Skin epidermis (tissue), 12 donors: ENCODE measurements around the gene KAT6B.
"Not testable (repeated sequence)": the region's sequence is repeated elsewhere in the genome, so short reads cannot be mapped to it uniquely, and the experiment has no call there.

Experiments used
- H3K27ac ChIP-seq, 21 experiments: fragments of 200-600 bp; sonication (generic) in 11 of 21; one replicate each; pipeline ENCODE4 v1.5.0; 2020; ENCODE audit warnings: mild to moderate bottlenecking in 3 of 21, inconsistent platforms in 2 of 21, moderate library complexity in 2 of 21
- H3K4me3 ChIP-seq, 7 experiments: fragments of 200-600 bp; sonication (generic) in 2 of 7; one replicate each; pipeline ENCODE4 v1.5.0; 2020; ENCODE audit warnings: inconsistent platforms in 2 of 7, mild to moderate bottlenecking in 2 of 7, moderate library complexity in 1 of 7

The KAT6B gene

GRCh38 chr10:74854610-74855009 is 28.2 kb downstream of the KAT6B start:
- Histone ChIP-seq H3K4me3 (no peak overlapping the region), H3K27ac (peak overlapping the region in 7 of 21 experiments; percentile 4 to 44 (median 29))

GRCh38 chr10:74855027-74855426 is 28.6 kb downstream of the KAT6B start:
- Histone ChIP-seq H3K4me3 (no peak overlapping the region), H3K27ac (peak overlapping the region in 6 of 21 experiments; percentile 4 to 44 (median 30))

GRCh38 chr10:74855439-74855838 is 29.0 kb downstream of the KAT6B start:
- peak overlapping the region in 4 of 21 experiments; percentile 5 to 44 (median 32) for H3K27ac ChIP-seq

GRCh38 chr10:74856940-74857339 is 30.5 kb downstream of the KAT6B start:
- Histone ChIP-seq H3K4me3 (no peak overlapping the region), H3K27ac (no peak overlapping the region)

More at GRCh38 chr10:74855439-74855838, 29.0 kb downstream of the KAT6B start:
- no peak overlapping the region for H3K4me3 ChIP-seq

- Histone ChIP-seq H3K4me3 (no peak overlapping the region), H3K27ac (no peak overlapping the region)
Observed at GRCh38 chr10:74857586-74857985, 31.2 kb downstream of the KAT6B start.

- H3K27ac ChIP-seq: no peak overlapping the region
- H3K4me3 ChIP-seq: no peak overlapping the region
Observed at GRCh38 chr10:74859546-74859945, 33.1 kb downstream of the KAT6B start.

- Histone ChIP-seq H3K4me3 (no peak overlapping the region), H3K27ac (no peak overlapping the region)
Observed at GRCh38 chr10:74862625-74863024, 36.2 kb downstream of the KAT6B start.

GRCh38 chr10:74863551-74863950 is 37.2 kb downstream of the KAT6B start:
- Histone ChIP-seq H3K4me3 (no peak overlapping the region), H3K27ac (no peak overlapping the region)

GRCh38 chr10:74867351-74867750 is 41.0 kb downstream of the KAT6B start:
- Histone ChIP-seq H3K4me3 (no peak overlapping the region), H3K27ac (no peak overlapping the region)

GRCh38 chr10:74868392-74868977 is 42.1 kb downstream of the KAT6B start:
- no peak overlapping the region for H3K27ac ChIP-seq
- H3K4me3 ChIP-seq: no peak overlapping the region

- no peak overlapping the region for H3K4me3 ChIP-seq
- H3K27ac ChIP-seq: no peak overlapping the region
Observed at GRCh38 chr10:74869635-74870034, 43.2 kb downstream of the KAT6B start.

- Histone ChIP-seq H3K4me3 (no peak overlapping the region), H3K27ac (no peak overlapping the region)
Observed at GRCh38 chr10:74870191-74870590, 43.8 kb downstream of the KAT6B start.

GRCh38 chr10:74871595-74872382 is 45.4 kb downstream of the KAT6B start:
- Histone ChIP-seq H3K27ac (peak overlapping the region in 1 of 21 experiments; percentile 40), H3K4me3 (no peak overlapping the region)

- H3K4me3 ChIP-seq: no peak overlapping the region
- H3K27ac ChIP-seq: no peak overlapping the region
Observed at GRCh38 chr10:74873803-74874454, 47.5 kb downstream of the KAT6B start.

- Histone ChIP-seq H3K27ac (no peak overlapping the region), H3K4me3 (no peak overlapping the region)
Observed at GRCh38 chr10:74874649-74875048, 48.2 kb downstream of the KAT6B start.

- no peak overlapping the region for H3K4me3 ChIP-seq
- H3K27ac ChIP-seq: no peak overlapping the region
Observed at GRCh38 chr10:74875068-74875467, 48.7 kb downstream of the KAT6B start.

GRCh38 chr10:74875966-74876365 is 49.6 kb downstream of the KAT6B start:
- no peak overlapping the region for H3K27ac ChIP-seq
- no peak overlapping the region for H3K4me3 ChIP-seq

GRCh38 chr10:74877054-74877453 is 50.7 kb downstream of the KAT6B start:
- H3K27ac ChIP-seq: not testable (repeated sequence)

GRCh38 chr10:74877898-74878297 is 51.5 kb downstream of the KAT6B start:
- H3K27ac ChIP-seq: no peak overlapping the region
- H3K4me3 ChIP-seq: no peak overlapping the region

More at GRCh38 chr10:74877054-74877453, 50.7 kb downstream of the KAT6B start:
- not testable (repeated sequence) for H3K4me3 ChIP-seq

GRCh38 chr10:74880041-74880440 is 53.6 kb downstream of the KAT6B start:
- Histone ChIP-seq H3K4me3 (no peak overlapping the region), H3K27ac (no peak overlapping the region)
